Stimulated activated CD8-positive, alpha-beta memory T cell treated with anti-CD3 and anti-CD28 coated beads, Interleukin-15, amount 100 ng/mL, for 1 hour (primary cell): Measurements from ENCODE around the gene ITPR1.

Experiments
- DNase-seq: peaks from one replicate; pipeline ENCODE4 v3.0.0-alpha.2; 2020; ENCODE audit warnings: low read depth

ITPR1 gene

GRCh38 chr3:4855676-4856075, 362.5 kb downstream of the ITPR1 start:
- no peak for DNase-seq

- DNase-seq = no peak
These were observed 363.0 kb downstream of the ITPR1 start for GRCh38 chr3:4856136-4856535.

DNA sequence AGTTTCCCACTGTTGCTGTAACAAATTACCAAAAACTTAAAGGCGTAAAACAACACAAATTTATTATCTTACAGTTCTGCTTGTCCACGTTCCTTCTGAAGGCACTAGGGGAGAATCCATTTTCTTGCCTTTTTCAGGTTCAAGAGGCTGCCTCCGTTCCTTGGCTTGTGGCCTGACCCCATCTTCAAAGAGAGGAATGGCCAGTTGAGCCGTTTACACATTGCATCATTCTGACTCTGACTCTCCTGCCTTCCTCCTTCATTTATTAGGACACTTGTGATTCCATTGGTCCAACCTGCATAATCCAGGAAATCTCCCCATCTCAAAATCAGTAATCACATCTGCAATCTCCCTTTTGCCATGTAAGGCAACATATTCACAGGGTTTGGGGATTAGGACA, 363.4 kb downstream of the ITPR1 start:
- DNase-seq = no peak

- DNase-seq = no peak
These were observed 363.8 kb downstream of the ITPR1 start for GRCh38 chr3:4856986-4857385.

GRCh38 chr3:4859788-4860187, 366.6 kb downstream of the ITPR1 start:
- no peak for DNase-seq

- DNase-seq = no peak
These were observed 369.8 kb downstream of the ITPR1 start for GRCh38 chr3:4862973-4863372.

- DNase-seq = no peak
These were observed 371.4 kb downstream of the ITPR1 start for GRCh38 chr3:4864503-4864902.

- DNase-seq = no peak
These were observed 372.6 kb downstream of the ITPR1 start for GRCh38 chr3:4865714-4866113.

DNA sequence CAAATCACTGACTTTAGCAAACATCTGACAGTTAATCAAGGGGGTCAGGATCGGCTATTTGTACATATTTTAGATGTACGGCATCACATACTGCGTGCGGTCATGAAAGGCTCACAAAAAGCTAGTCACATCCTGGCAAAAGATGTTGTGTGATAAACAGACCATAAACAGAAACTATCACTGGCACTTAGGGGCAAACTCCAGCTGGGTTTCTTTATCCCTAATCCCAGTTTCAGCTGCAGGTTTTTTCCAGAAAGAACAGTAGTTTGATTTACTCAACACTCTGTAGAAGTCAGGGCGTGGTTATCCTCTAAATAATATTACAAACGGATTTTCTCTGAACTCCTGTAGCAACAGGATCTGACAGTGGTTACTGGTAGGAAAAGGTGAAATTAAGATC, 373.7 kb downstream of the ITPR1 start:
- no peak for DNase-seq

- DNase-seq = no peak
These were observed 384.1 kb downstream of the ITPR1 start for GRCh38 chr3:4877173-4877787.

- DNase-seq = no peak
These were observed 387.7 kb downstream of the ITPR1 start for GRCh38 chr3:4880850-4881249.

GRCh38 chr3:4882548-4882947, 389.4 kb downstream of the ITPR1 start:
- DNase-seq = no peak

GRCh38 chr3:4883011-4883410, 389.9 kb downstream of the ITPR1 start:
- no peak for DNase-seq

DNA sequence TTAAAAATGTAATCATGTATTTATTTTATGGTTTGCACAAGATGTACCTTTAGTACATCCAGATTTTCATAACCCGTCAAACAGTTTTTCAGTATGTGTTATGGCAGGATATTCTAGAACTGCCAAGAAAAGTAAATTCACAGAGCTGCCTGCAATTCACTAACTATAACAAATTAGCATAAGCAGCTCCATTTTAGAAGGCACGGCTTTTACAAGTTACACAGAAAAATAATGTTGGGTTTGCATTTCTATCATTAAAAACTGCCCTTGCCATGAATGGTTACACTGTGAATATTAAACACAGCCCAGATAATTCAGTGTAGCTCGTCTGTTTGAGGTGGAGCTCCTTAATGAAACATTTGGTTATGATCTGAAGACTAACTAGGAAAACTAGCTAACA, 391.7 kb downstream of the ITPR1 start:
- DNase-seq = no peak

DNA sequence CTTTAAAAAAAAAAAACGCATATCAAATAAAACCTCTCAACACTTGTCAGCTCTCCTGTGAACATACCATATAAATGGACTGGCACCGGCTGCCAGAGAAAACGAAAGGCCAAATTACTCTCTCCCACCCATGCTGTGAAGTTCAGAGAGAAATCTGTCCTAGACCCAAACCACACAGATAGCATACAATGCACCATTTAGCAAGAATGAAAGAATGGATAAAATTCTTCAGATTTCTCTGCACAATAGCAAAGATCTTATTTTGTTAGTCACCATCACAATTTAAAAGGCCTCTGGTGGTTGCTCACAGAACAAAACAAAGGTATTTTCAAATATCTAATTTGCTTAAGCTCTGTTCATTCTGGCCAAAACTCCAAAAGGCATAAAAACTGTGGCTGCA, 392.2 kb downstream of the ITPR1 start:
- DNase-seq = no peak

DNA sequence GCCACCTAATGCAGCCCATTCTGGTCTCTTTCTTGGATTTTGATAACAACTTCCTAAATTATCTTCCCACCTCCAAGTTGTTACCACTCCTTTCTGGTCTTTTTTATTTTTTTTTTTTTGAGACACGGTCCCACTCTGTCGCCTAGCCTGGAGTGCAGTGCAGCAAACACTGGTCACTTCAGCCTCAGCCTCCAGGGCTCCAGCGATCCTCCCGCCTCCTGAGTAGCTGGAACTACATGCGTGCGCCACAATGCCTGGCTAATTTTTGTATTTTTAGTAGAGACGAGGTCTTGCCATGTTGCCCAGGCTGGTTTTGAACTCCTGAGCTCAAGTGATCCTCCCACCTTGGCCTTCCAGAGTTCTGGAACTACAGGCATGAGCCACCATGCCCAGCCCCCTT, 393.3 kb downstream of the ITPR1 start:
- no peak for DNase-seq

DNA sequence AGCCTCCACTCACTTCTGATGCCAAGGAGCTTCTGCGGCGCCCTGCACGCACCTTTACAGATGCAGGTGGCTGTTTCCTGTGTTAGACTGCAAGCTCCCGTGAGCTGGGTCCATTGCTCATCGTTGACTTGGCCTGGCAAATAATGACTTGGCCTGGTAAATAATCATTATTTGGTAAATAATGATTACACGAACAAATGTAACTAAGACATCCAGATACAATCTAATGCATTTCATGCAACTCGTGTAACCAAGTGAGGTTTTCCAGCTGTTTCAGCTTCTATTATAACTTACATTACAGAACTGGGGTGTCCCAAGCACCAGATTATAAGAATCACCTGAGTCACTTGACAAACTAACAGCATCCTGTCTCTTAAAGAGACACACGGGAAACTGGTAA, 394.0 kb downstream of the ITPR1 start:
- no peak for DNase-seq

- DNase-seq = no peak
These were observed 396.0 kb downstream of the ITPR1 start for GRCh38 chr3:4888913-4889846.

DNA sequence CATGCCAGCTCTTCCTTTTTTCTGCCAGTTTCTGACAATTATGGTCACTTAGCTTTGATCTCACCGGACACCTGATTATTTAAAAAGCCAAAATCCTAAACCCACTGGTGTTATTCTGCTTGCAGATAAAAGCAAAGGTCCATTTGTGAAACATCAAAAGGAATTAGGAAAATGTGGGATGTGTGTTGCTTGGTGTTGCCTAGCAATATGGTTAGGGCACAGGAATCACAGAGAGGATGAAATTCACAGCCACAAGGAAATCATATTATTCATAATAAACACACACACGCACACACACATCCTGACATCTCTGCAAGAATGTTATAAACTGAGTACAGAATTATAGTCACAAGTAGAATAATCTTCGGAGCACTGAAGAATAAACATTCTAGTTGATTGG, 396.7 kb downstream of the ITPR1 start:
- DNase-seq = no peak

- no peak for DNase-seq
These were observed 401.9 kb downstream of the ITPR1 start for GRCh38 chr3:4894891-4895530.

DNA sequence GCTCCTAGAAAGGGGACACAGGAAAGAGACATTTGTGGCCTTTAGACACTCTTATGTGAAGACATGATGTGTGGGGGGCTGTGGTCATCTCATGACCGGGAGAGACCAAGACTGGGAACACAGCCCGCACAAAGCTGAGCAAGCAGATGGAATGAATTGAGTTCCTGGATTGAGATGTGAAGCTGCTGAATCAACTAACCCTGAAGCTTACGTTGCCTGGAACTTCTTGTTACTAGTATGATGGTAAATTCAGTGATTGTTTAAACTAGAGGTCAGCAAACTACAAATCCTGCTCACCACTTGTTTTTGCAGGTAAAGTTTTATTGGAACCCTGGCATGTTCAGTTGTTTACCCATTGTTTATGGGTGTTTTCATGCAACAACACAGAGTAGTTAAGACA, 402.7 kb downstream of the ITPR1 start:
- DNase-seq = no peak
